NCI-H2196 treated with DMSO at 0.1 percent for 48 hours (cell line): Measurements from ENCODE around the gene TMEM184A.

ENCODE experiments used
- DNase-seq: peaks from one replicate; lab custom pipeline; 2025; ENCODE audit not compliant: unreplicated experiment; lab: John Stamatoyannopoulos, UW

Gene TMEM184A

DNA sequence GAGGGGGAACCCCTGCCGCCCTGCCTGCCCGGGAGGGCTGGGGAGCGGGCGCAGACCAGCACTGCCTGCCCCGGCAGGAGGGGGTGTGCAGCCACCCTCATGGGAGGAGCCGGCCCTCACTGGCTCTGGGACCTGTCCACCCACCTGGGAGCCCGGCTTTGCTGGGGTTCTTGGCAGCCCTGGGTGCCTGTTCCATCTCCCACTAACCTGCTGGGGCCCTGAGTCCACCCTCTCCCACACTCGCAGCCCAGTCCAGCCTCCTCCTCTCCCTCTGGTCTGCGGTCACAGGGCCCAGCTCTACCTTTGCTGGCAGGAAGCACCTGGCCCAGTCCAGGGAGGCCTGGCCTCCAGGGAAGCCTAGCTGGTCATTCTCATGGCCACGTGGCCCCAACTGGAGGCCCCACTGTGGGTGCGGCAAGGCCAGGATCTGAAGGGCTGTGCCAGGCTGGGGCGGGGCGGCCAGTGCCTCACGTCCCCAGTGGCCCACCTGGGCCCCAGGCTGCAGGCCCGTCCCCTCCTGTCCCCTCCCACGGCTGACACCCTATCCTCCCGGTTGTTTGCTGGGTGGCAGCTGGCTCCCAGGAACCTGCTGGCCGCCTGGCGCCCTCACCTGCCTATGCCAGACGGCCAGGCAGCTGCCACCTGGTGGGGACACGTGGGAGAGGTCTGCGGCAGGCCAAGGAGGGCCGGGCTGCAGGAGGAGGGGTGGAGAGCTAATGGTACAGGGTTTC, at the start of gene TMEM184A:
Gene TMEM184A, minus strand, starts transcription at position 393 of the 731 bp plus-strand sequence. CDS start 721 bp downstream, outside the sequence.
- peak; percentile 98 for DNase-seq

DNA sequence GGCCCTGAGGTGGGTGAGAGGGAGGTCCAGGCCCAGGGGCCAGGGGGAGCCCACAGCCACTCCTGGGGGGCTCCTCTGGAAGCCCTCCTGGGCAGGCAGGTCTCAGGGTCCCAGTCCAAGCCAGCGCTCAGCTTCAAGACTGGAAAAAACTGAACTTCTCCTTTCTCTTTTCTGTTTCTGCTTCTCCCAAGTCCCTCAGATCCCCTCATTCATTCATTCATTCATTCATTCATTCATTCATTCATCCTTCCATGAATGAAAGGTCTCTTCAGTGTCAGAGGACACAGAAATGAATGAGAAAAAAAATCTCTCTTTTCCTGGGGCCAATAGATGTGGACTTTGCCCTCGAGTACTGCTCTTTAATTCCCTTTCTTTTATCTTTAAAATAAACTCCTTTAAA, 48.4 kb upstream of the TMEM184A start:
- DNase-seq: no peak

DNA sequence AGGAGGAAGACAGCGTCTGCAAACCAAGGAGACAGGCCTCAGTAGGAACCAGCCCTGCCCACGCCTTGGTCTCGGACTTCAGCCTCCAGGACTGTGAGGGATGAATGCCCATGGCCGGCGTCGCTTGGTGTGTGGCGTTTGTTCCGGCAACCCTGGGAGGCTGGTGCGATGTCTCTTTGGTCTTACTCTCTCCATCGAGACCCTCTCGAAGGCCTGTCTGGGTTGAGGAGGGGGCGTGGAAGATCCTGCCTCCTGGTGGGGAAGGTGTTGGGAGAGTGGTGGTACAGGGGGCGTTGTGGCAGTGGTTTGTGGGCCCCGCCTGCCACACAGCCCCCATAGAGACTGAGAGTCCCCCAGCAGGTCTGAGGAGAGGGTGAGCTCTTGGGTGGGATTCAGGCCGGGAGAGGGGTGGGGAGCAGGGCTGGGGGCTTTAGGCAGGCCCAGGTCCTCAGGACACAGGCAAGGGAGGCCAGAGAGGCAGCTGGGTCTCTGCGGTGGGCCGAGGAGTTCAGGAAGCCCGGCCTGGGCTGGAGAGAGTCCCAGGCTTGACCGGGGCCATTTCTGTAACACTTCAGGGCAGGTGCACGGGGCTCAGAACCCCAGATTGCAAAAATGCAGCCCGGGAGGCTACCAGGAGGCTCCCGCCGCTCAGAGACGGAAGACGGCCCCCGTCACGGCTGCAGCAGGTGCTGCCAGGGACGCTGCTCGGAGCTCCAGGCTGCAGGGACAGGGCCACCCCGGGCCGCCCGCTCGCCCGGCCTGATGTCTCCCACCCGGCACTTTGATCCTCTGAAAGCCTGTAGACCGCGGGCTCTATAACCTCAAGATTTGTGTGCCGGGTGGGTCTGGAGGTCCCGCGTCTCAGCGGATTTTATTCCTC, 47.6 kb upstream of the TMEM184A start:
- no peak for DNase-seq

DNA sequence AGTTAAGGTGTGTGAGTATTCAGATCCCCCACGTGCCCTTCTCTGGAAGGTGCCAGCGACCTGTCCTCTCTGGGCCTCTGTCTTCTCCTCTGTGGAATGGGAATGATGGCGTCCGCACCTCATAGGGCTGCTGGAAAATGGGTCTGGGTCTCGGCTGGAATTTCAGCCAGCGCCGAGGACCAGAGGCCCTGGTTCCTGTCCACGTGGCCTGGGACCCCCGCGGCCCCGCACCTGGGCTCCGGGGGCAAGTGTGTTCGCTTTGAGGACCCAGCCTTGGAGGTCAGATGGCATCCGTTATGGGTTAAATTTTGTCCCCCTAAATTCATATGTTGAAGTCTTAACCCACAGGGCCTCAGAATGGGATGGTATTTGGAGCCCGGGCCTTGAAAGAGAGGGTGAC, 46.4 kb upstream of the TMEM184A start:
- DNase-seq: no peak

DNA sequence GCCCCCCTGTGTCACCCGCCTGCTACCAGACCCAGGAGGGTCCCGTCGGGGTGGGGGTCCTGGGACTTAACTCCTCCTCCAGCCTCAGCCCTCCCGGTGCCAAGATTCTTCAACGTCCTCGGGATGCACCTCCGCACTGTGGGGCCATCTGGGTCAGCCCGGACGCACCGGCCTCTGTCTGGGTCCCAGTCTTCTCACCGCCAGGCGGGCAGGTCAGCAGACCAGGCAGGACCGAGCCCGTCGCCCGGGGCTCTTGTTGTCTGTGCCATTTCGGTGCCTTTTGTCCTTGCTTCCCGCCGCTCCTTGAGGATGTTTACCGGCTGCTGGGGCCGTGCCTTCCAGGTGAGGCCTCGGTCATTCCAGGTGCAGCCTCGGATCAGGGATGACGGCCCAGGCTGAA, 46.0 kb upstream of the TMEM184A start:
- no peak for DNase-seq

GRCh38 chr7:1599640-1600395, 43.8 kb upstream of the TMEM184A start:
- DNase-seq: no peak

GRCh38 chr7:1598961-1599639, 43.1 kb upstream of the TMEM184A start:
- no peak for DNase-seq

DNA sequence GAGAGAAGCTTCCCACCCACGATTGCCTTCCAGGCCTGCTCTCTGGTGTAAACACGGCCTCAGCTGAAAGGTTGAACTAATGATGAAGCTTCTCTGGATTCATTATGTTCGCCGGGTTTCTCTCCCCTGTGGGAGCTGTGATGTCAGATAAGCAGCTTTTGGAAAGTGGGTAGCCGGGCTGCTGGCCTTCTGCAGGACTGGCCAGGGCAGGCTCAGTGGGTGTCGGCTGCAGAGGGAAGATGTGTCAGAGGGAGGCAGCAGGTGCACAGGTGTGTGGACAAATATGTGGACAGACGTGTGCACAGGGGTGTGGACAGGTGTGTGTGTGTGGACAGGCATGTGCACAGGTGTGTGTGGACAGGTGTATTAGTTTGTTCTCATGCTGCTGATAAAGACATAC, 42.3 kb upstream of the TMEM184A start:
- no peak for DNase-seq

DNA sequence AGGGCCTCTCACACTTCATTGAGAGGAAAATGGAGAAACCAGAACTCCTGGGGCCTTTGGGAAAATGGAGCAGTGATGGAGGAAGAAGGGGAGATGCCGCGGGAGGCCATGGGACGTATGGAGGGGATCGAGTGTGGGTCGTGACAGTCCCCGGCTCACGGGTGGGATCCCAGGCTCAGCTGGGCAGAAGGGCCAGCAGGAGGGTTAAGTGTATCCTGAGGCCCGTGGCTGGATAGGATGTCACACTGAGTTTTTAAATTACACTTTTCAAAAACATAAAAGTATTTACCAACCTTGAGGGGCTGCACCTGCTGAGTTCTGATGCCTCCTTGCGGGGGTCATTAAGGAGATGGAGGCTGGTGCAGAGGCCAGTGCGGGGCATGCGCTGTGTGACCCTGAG, 41.8 kb upstream of the TMEM184A start:
- DNase-seq: no peak

DNA sequence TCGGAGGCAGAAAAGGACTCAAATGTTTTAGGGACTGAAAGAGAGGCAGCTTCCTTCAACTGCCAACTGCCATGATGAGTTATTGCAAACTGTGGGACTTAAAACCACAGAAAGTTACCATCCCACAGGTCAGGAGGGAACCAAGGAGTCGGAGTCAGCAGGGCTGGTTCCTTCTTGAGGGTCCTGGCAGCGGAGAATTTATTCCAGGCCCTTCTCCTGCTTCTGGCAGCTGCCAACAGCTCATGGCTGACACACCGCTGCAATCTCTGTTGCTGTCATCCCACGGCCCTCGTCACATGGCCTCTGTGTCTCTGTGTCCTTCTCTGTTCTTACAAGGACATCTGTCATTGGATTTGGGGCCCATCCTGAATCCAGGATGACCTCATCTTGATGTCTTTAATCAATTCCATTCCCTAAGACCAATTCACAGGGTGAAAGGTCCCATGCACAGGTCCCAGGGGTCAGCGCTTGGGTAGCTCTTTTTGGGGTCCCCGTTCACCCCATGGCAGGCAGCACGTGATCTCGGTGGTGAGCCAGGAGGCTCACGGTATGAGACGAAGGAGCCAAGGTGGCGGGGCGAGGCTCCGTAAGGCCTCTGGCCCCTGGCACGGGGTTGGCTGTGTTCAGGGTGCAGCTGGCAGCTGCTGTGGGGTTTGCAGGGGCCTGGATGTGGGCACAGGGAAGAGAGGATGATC, 41.2 kb upstream of the TMEM184A start:
- no peak for DNase-seq

GRCh38 chr7:1596181-1597043, 40.4 kb upstream of the TMEM184A start:
- no peak for DNase-seq

- no peak for DNase-seq
Measured at GRCh38 chr7:1595636-1596035, 39.6 kb upstream of the TMEM184A start.

GRCh38 chr7:1595027-1595426, 39.0 kb upstream of the TMEM184A start:
- DNase-seq: no peak

GRCh38 chr7:1593904-1594421, 38.0 kb upstream of the TMEM184A start:
- DNase-seq: no peak

DNA sequence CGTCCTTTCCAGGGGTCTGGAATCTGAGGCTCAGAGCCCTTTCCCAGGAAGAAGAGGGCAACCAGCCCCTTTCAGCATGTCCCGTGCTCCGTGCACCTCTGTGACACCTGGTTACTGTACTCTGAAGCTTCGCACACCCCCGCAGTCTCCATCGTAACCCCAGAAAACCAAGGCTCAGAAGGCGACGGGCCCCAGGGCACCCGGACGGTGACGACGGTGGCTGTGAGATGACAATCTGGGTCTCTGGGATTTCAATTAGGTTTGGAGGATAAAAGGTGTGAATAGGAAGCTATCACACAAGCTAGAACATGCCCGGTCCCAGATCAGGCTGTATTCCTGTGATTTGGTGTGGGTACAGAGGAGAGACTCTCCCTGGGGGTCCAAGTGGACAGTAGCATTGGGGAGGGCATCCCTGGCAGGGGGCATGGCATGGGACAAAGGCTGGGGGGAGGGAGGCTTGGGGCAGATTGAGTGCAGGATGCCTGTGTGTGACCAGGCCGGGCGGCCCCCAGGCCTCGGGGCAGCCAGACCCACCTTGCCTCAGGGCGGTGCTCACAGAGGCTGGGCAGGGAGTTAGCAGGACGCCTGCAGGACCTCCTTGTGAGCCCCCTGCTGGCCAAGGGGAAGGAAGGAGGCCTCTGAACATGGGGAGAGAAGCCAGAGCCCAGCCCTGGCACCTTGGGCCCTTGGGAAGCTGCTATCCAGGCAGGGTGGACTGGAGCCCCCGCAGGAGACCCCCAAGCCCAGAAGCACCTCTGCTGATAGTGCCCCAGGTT, 37.3 kb upstream of the TMEM184A start:
- no peak for DNase-seq

- DNase-seq: no peak
Measured at GRCh38 chr7:1592299-1592871, 36.4 kb upstream of the TMEM184A start.

- no peak for DNase-seq
Measured at GRCh38 chr7:1591876-1592275, 35.9 kb upstream of the TMEM184A start.

DNA sequence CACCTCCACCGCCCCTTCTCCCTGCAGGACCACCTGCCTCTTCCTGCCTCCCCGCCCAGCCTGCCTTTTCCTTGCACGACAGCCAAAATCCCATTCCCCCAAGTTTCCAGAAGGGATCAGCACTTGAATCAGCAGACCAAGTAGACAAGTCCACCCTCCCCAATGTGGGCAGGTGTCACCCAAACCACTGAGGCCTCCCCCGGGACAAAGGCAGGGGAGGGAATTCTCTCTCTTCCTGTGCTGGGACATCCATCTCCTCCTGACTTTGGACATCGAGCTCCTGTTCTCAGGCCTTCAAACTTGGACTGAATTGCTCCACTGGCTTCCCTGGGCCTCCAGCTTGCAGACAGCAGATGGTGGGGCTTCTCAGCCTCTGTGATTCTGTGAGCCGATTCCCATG, 35.4 kb upstream of the TMEM184A start:
- DNase-seq: no peak
